Measurements from ENCODE around the gene CPNE7. TPM values are rescaled to one million over a fixed set of nuclear protein-coding genes. Genes with fewer than 3 reads are reported as not detected.

CPNE7 gene
- total and polyA plus RNA-seq, 2 of the 13 experiments (the other 11 are each of a cell fraction or from before 2014, with no cell fraction given): 0.59 TPM; not detected in 1

DNA sequence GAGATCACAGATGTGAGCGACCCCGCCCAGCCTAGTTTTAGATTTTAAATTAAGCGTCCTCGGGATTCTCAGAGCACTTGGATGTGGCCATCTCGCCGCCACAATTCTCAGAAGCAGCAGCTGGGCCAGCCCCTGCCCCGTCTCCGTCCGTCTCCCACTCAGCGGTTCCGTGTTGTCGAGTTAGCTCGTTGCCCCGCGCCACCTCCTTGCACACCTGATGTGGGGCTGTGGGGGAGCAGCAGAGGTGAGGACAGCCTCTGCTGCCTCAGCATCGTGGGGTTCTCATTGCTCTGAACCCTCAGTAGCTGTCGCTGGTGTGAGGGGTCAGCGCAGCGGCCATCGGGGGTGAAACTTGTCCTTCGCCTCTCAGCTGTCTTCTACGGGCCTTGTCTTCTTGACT is 23.2 kb upstream of the CPNE7 start:
- intact Hi-C loops (cut with micrococcal nuclease; ENCODE audit: unreplicated experiment): no loop called here
- ChIA-PET POLR2A (no interaction called here), CTCF (ENCODE audit: low intra/inter-chr PET ratio, low total read pairs) (no interaction called here)
- ATAC-seq: no peak
- H3K79me2 ChIP-seq (ENCODE audit: insufficient read depth, low read length): no peaks in the 10 kb centered on the region
- 97% methylated on average over 22 of the region's 22 CpGs for WGBS (ENCODE audit: low lambda C conversion rate)
- no peak overlapping the region for H2AFZ ChIP-seq (ENCODE audit: low read length)
- H3K27me3 ChIP-seq (ENCODE audit: control insufficient read depth in 1 of 2, insufficient read depth in 2 of 2, low read length in 2 of 2): no peaks in the 10 kb centered on the region
- H3K4me1 ChIP-seq (ENCODE audit: insufficient read depth, low read length): peaks cover 5% of the 10 kb centered on the region
- no peak overlapping the region for H3K27ac ChIP-seq (ENCODE audit: extremely low read length, insufficient read depth, low read length)
- H3K9me3 ChIP-seq (ENCODE audit: low read length): no peaks in the 10 kb centered on the region
- H3K9ac ChIP-seq (ENCODE audit: insufficient read depth, low read depth, low read length): no peak overlapping the region
- DNase-seq (ENCODE audit: low spot score): no peak
- no peaks in the 10 kb centered on the region for H4K20me1 ChIP-seq (ENCODE audit: insufficient read depth, low read length)
- in situ Hi-C loops (cut with HindIII; ENCODE audit: extremely low pct_ligation_motif_present, low pct_unique_long_range_greater_than_20kb): no loop called here
- no peak overlapping the region for H3K4me3 ChIP-seq (replicated peaks in 1 of 3; ENCODE audit: insufficient read depth in 1 of 3, low read depth in 2 of 3, low read length in 3 of 3)
- FAIRE-seq: no peak
- H3K36me3 ChIP-seq (replicated peaks in 1 of 2; ENCODE audit: control insufficient read depth in 1 of 2, insufficient read depth in 2 of 2, low read length in 2 of 2): peaks cover 42 to 80% of the 10 kb centered on the region in 2 experiments
- TF ChIP-seq, protein P1, sequence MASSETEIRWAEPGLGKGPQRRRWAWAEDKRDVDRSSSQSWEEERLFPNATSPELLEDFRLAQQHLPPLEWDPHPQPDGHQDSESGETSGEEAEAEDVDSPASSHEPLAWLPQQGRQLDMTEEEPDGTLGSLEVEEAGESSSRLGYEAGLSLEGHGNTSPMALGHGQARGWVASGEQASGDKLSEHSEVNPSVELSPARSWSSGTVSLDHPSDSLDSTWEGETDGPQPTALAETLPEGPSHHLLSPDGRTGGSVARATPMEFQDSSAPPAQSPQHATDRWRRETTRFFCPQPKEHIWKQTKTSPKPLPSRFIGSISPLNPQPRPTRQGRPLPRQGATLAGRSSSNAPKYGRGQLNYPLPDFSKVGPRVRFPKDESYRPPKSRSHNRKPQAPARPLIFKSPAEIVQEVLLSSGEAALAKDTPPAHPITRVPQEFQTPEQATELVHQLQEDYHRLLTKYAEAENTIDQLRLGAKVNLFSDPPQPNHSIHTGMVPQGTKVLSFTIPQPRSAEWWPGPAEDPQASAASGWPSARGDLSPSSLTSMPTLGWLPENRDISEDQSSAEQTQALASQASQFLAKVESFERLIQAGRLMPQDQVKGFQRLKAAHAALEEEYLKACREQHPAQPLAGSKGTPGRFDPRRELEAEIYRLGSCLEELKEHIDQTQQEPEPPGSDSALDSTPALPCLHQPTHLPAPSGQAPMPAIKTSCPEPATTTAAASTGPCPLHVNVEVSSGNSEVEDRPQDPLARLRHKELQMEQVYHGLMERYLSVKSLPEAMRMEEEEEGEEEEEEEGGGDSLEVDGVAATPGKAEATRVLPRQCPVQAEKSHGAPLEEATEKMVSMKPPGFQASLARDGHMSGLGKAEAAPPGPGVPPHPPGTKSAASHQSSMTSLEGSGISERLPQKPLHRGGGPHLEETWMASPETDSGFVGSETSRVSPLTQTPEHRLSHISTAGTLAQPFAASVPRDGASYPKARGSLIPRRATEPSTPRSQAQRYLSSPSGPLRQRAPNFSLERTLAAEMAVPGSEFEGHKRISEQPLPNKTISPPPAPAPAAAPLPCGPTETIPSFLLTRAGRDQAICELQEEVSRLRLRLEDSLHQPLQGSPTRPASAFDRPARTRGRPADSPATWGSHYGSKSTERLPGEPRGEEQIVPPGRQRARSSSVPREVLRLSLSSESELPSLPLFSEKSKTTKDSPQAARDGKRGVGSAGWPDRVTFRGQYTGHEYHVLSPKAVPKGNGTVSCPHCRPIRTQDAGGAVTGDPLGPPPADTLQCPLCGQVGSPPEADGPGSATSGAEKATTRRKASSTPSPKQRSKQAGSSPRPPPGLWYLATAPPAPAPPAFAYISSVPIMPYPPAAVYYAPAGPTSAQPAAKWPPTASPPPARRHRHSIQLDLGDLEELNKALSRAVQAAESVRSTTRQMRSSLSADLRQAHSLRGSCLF (CRISPR knock-in tag; IDR thresholded peaks at IDR 0.05; ENCODE audit: borderline replicate concordance): no peak
- TF ChIP-seq AGO2 (optimal IDR thresholded peaks at IDR 0.05; ENCODE audit: low read depth, low read length): peak; percentile 45
- no peak overlapping the region for H3K4me2 ChIP-seq (ENCODE audit: low read depth, low read length)
- BruUV-seq (replicated peaks): no TSS peak

GRCh38 chr16:89552913-89553312 is 22.6 kb upstream of the CPNE7 start:
- Histone ChIP-seq H3K79me2 (ENCODE audit: insufficient read depth, low read length) (no peaks in the 10 kb centered on the region), H3K27me3 (ENCODE audit: control insufficient read depth in 1 of 2, insufficient read depth in 2 of 2, low read length in 2 of 2) (no peaks in the 10 kb centered on the region), H3K4me1 (ENCODE audit: insufficient read depth, low read length) (peaks cover 11% of the 10 kb centered on the region), H3K36me3 (replicated peaks in 1 of 2; ENCODE audit: control insufficient read depth in 1 of 2, insufficient read depth in 2 of 2, low read length in 2 of 2) (peaks cover 42 to 78% of the 10 kb centered on the region in 2 experiments), H4K20me1 (ENCODE audit: insufficient read depth, low read length) (no peaks in the 10 kb centered on the region), H3K9me3 (ENCODE audit: low read length) (no peaks in the 10 kb centered on the region), H3K9ac (ENCODE audit: insufficient read depth, low read depth, low read length) (no peak overlapping the region), H3K4me3 (replicated peaks in 1 of 3; ENCODE audit: insufficient read depth in 1 of 3, low read depth in 2 of 3, low read length in 3 of 3) (no peak overlapping the region), H3K27ac (ENCODE audit: extremely low read length, insufficient read depth, low read length) (no peak overlapping the region), H2AFZ (ENCODE audit: low read length) (no peak overlapping the region), H3K4me2 (ENCODE audit: low read depth, low read length) (no peak overlapping the region)
- ChIA-PET POLR2A (no interaction called here), CTCF (ENCODE audit: low intra/inter-chr PET ratio, low total read pairs) (no interaction called here)
- DNase-seq (ENCODE audit: low spot score): no peak
- ATAC-seq: no peak
- in situ Hi-C loops (cut with HindIII; ENCODE audit: extremely low pct_ligation_motif_present, low pct_unique_long_range_greater_than_20kb): no loop called here
- 96% methylated on average over 11 of the region's 13 CpGs for WGBS (ENCODE audit: low lambda C conversion rate)
- intact Hi-C loops (cut with micrococcal nuclease; ENCODE audit: unreplicated experiment): no loop called here
- BruUV-seq (replicated peaks): no TSS peak
- FAIRE-seq: no peak
- TF ChIP-seq ZNF136 (CRISPR knock-in tag; IDR thresholded peaks at IDR 0.05; ENCODE audit: low read depth) (no peak), GABPB1 (CRISPR knock-in tag; IDR thresholded peaks at IDR 0.05) (no peak)
- TF ChIP-seq, protein P2, sequence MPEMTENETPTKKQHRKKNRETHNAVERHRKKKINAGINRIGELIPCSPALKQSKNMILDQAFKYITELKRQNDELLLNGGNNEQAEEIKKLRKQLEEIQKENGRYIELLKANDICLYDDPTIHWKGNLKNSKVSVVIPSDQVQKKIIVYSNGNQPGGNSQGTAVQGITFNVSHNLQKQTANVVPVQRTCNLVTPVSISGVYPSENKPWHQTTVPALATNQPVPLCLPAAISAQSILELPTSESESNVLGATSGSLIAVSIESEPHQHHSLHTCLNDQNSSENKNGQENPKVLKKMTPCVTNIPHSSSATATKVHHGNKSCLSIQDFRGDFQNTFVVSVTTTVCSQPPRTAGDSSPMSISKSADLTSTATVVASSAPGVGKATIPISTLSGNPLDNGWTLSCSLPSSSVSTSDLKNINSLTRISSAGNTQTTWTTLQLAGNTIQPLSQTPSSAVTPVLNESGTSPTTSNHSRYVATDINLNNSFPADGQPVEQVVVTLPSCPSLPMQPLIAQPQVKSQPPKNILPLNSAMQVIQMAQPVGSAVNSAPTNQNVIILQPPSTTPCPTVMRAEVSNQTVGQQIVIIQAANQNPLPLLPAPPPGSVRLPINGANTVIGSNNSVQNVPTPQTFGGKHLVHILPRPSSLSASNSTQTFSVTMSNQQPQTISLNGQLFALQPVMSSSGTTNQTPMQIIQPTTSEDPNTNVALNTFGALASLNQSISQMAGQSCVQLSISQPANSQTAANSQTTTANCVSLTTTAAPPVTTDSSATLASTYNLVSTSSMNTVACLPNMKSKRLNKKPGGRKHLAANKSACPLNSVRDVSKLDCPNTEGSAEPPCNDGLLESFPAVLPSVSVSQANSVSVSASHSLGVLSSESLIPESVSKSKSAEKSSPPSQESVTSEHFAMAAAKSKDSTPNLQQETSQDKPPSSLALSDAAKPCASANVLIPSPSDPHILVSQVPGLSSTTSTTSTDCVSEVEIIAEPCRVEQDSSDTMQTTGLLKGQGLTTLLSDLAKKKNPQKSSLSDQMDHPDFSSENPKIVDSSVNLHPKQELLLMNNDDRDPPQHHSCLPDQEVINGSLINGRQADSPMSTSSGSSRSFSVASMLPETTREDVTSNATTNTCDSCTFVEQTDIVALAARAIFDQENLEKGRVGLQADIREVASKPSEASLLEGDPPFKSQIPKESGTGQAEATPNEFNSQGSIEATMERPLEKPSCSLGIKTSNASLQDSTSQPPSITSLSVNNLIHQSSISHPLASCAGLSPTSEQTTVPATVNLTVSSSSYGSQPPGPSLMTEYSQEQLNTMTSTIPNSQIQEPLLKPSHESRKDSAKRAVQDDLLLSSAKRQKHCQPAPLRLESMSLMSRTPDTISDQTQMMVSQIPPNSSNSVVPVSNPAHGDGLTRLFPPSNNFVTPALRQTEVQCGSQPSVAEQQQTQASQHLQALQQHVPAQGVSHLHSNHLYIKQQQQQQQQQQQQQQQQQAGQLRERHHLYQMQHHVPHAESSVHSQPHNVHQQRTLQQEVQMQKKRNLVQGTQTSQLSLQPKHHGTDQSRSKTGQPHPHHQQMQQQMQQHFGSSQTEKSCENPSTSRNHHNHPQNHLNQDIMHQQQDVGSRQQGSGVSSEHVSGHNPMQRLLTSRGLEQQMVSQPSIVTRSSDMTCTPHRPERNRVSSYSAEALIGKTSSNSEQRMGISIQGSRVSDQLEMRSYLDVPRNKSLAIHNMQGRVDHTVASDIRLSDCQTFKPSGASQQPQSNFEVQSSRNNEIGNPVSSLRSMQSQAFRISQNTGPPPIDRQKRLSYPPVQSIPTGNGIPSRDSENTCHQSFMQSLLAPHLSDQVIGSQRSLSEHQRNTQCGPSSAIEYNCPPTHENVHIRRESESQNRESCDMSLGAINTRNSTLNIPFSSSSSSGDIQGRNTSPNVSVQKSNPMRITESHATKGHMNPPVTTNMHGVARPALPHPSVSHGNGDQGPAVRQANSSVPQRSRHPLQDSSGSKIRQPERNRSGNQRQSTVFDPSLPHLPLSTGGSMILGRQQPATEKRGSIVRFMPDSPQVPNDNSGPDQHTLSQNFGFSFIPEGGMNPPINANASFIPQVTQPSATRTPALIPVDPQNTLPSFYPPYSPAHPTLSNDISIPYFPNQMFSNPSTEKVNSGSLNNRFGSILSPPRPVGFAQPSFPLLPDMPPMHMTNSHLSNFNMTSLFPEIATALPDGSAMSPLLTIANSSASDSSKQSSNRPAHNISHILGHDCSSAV (CRISPR knock-in tag; IDR thresholded peaks at IDR 0.05; ENCODE audit: borderline replicate concordance): no peak

All from HepG2 (cell line).